A549 (cell line): ENCODE data around the gene FRMD4A.

Source experiments
- TF ChIP-seq, protein P1 (sequence below): fragments of 250-450 bp; sonication (Bioruptor Pico); IDR thresholded peaks from 2 replicates; pipeline ENCODE4 v1.5.0; 2020; ENCODE audit warnings: low read depth, mild to moderate bottlenecking, moderate library complexity
- TF ChIP-seq, protein P2 (sequence below): fragments of >200 bp; sonication (Bioruptor Twin); formaldehyde crosslinking; IDR thresholded peaks from 3 replicates; pipeline ENCODE4 v1.5.1; 2016

DNA sequence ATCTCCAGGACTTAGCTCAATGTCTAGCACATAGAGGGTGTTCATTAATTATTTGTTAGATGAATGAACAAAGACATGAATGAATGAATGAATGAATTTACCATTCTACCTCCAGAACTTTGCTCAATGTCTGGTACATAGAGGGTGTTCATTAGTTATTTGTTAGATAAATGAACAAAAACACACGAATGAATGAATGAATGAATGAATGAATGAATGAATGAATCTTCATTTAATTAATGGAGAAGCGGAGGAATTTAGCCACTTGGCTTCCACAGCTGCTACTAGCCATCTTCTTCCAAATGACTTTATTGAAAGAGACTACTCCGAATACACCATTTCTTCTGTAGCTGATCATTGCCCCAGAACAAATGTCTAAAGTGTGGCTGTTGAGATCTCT, 368.9 kb downstream of the FRMD4A start:
- TF ChIP-seq, protein P1, sequence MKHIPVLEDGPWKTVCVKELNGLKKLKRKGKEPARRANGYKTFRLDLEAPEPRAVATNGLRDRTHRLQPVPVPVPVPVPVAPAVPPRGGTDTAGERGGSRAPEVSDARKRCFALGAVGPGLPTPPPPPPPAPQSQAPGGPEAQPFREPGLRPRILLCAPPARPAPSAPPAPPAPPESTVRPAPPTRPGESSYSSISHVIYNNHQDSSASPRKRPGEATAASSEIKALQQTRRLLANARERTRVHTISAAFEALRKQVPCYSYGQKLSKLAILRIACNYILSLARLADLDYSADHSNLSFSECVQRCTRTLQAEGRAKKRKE (CRISPR knock-in tag) = no peak
- TF ChIP-seq, protein P2, sequence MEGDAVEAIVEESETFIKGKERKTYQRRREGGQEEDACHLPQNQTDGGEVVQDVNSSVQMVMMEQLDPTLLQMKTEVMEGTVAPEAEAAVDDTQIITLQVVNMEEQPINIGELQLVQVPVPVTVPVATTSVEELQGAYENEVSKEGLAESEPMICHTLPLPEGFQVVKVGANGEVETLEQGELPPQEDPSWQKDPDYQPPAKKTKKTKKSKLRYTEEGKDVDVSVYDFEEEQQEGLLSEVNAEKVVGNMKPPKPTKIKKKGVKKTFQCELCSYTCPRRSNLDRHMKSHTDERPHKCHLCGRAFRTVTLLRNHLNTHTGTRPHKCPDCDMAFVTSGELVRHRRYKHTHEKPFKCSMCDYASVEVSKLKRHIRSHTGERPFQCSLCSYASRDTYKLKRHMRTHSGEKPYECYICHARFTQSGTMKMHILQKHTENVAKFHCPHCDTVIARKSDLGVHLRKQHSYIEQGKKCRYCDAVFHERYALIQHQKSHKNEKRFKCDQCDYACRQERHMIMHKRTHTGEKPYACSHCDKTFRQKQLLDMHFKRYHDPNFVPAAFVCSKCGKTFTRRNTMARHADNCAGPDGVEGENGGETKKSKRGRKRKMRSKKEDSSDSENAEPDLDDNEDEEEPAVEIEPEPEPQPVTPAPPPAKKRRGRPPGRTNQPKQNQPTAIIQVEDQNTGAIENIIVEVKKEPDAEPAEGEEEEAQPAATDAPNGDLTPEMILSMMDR = no peak
